ENCODE results near the gene DNM2.

The DNM2 gene

GRCh38 chr19:10744253-10744798 is 26.4 kb downstream of the DNM2 start:
- no peak for TF ChIP-seq POLR2AphosphoS5 (IDR thresholded peaks at IDR 0.05; ENCODE audit: low read depth, low read length)
- TF ChIP-seq SIN3A (IDR thresholded peaks at IDR 0.05; ENCODE audit: borderline replicate concordance, insufficient read depth, low read length): no peak
- TF ChIP-seq REST (IDR thresholded peaks at IDR 0.05; ENCODE audit: insufficient read depth in 1 of 2, low read depth in 2 of 2, low read length in 2 of 2): no peak
- TF ChIP-seq FOXP2 (optimal IDR thresholded peaks at IDR 0.05; ENCODE audit: borderline replicate concordance, extremely low read depth, extremely low read length, insufficient read depth): no peak
- no peak for TF ChIP-seq TAF1 (IDR thresholded peaks at IDR 0.05; ENCODE audit: borderline replicate concordance, insufficient read depth, low read length)

- TF ChIP-seq FOXP2 (optimal IDR thresholded peaks at IDR 0.05; ENCODE audit: borderline replicate concordance, extremely low read depth, extremely low read length, insufficient read depth): no peak
- TF ChIP-seq TAF1 (IDR thresholded peaks at IDR 0.05; ENCODE audit: borderline replicate concordance, insufficient read depth, low read length): no peak
- TF ChIP-seq POLR2AphosphoS5 (IDR thresholded peaks at IDR 0.05; ENCODE audit: low read depth, low read length): no peak
- no peak for TF ChIP-seq SIN3A (IDR thresholded peaks at IDR 0.05; ENCODE audit: borderline replicate concordance, insufficient read depth, low read length)
- TF ChIP-seq REST (IDR thresholded peaks at IDR 0.05; ENCODE audit: insufficient read depth in 1 of 2, low read depth in 2 of 2, low read length in 2 of 2): no peak
Measured at GRCh38 chr19:10744801-10745293, 27.0 kb downstream of the DNM2 start.

- no peak for TF ChIP-seq TAF1 (IDR thresholded peaks at IDR 0.05; ENCODE audit: borderline replicate concordance, insufficient read depth, low read length)
- TF ChIP-seq FOXP2 (optimal IDR thresholded peaks at IDR 0.05; ENCODE audit: borderline replicate concordance, extremely low read depth, extremely low read length, insufficient read depth): no peak
- TF ChIP-seq POLR2AphosphoS5 (IDR thresholded peaks at IDR 0.05; ENCODE audit: low read depth, low read length): no peak
- no peak for TF ChIP-seq REST (IDR thresholded peaks at IDR 0.05; ENCODE audit: insufficient read depth in 1 of 2, low read depth in 2 of 2, low read length in 2 of 2)
- no peak for TF ChIP-seq SIN3A (IDR thresholded peaks at IDR 0.05; ENCODE audit: borderline replicate concordance, insufficient read depth, low read length)
Measured at GRCh38 chr19:10747271-10747670, 29.4 kb downstream of the DNM2 start.

- no peak for TF ChIP-seq TAF1 (IDR thresholded peaks at IDR 0.05; ENCODE audit: borderline replicate concordance, insufficient read depth, low read length)
- no peak for TF ChIP-seq POLR2AphosphoS5 (IDR thresholded peaks at IDR 0.05; ENCODE audit: low read depth, low read length)
- TF ChIP-seq SIN3A (IDR thresholded peaks at IDR 0.05; ENCODE audit: borderline replicate concordance, insufficient read depth, low read length): no peak
- TF ChIP-seq FOXP2 (optimal IDR thresholded peaks at IDR 0.05; ENCODE audit: borderline replicate concordance, extremely low read depth, extremely low read length, insufficient read depth): no peak
- TF ChIP-seq REST (IDR thresholded peaks at IDR 0.05; ENCODE audit: insufficient read depth in 1 of 2, low read depth in 2 of 2, low read length in 2 of 2): no peak
Measured at GRCh38 chr19:10747674-10748073, 29.8 kb downstream of the DNM2 start.
